GM23248 (cell line): ENCODE results near the gene REG4. TPM values are rescaled to one million over a fixed set of nuclear protein-coding genes. Genes with fewer than 3 reads are reported as not detected.
A peak's percentile ranks its signal among the peaks of the same experiment; 100 is the strongest.
"Not testable (repeated sequence)": the region's sequence is repeated elsewhere in the genome, so short reads cannot be mapped to it uniquely, and the experiment has no call there.

Experiments used
- DNase-seq: peaks from one replicate; pipeline ENCODE4 v3.0.0-alpha.2; 2015
- H2AFZ ChIP-seq: fragments of 200-600 bp; sonication (generic); 2 replicates; pipeline ENCODE4 v1.6.1; 2016; ENCODE audit warnings: antibody characterized with exemption
- H3F3A ChIP-seq: fragments of 200-600 bp; sonication (generic); 2 replicates; pipeline ENCODE4 v1.6.1; 2016; ENCODE audit warnings: mild to moderate bottlenecking, antibody characterized with exemption, mixed run types; ENCODE audit not compliant: insufficient read depth
- H3K27ac ChIP-seq: fragments of 200-600 bp; sonication (generic); 2 replicates; pipeline ENCODE4 v1.5.1; 2016; ENCODE audit warnings: mild to moderate bottlenecking
- H3K27me3 ChIP-seq: fragments of 200-600 bp; sonication (generic); replicated peaks from 2 replicates; pipeline ENCODE4 v1.6.1; 2016; ENCODE audit warnings: mild to moderate bottlenecking; ENCODE audit not compliant: insufficient read depth
- H3K36me3 ChIP-seq: fragments of 200-600 bp; sonication (generic); 2 replicates; pipeline ENCODE4 v1.6.1; 2016; ENCODE audit warnings: low read depth, mild to moderate bottlenecking
- H3K4me1 ChIP-seq: fragments of 200-600 bp; sonication (generic); 2 replicates; pipeline ENCODE4 v1.6.1; 2016; ENCODE audit warnings: mild to moderate bottlenecking; ENCODE audit not compliant: insufficient read depth
- H3K4me2 ChIP-seq: fragments of 200-600 bp; sonication (generic); one replicate; pipeline ENCODE4 v1.6.1; 2016; ENCODE audit warnings: mild to moderate bottlenecking; ENCODE audit not compliant: unreplicated experiment
- H3K4me3 ChIP-seq: fragments of 200-600 bp; sonication (generic); 2 replicates; pipeline ENCODE4 v1.5.1; 2016; ENCODE audit warnings: mild to moderate bottlenecking
- H3K79me2 ChIP-seq: fragments of 200-600 bp; sonication (generic); 2 replicates; pipeline ENCODE4 v1.6.1; 2016; ENCODE audit warnings: mild to moderate bottlenecking; ENCODE audit not compliant: insufficient read depth
- H3K9ac ChIP-seq: fragments of 200-600 bp; sonication (generic); 2 replicates; pipeline ENCODE4 v1.6.1; 2016; ENCODE audit warnings: mild to moderate bottlenecking
- H3K9me2 ChIP-seq: fragments of 200-600 bp; sonication (generic); 2 replicates; pipeline ENCODE4 v1.6.1; 2016; ENCODE audit warnings: mixed run types, mild to moderate bottlenecking, moderate library complexity; ENCODE audit not compliant: insufficient read depth
- H3K9me3 ChIP-seq: fragments of 200-600 bp; sonication (generic); one replicate; pipeline ENCODE4 v1.6.1; 2017; ENCODE audit warnings: low read depth
- H4K20me1 ChIP-seq: fragments of 200-600 bp; sonication (generic); 2 replicates; pipeline ENCODE4 v1.6.0; 2016; ENCODE audit not compliant: insufficient read depth
- EZH2 ChIP-seq: fragments of 200-600 bp; sonication (generic); IDR thresholded peaks from 2 replicates; pipeline ENCODE4 v1.6.1; 2018; ENCODE audit warnings: antibody characterized with exemption, mild to moderate bottlenecking; ENCODE audit not compliant: insufficient read depth, poor library complexity, severe bottlenecking
- EZH2phosphoT487 ChIP-seq: fragments of 200-600 bp; sonication (generic); IDR thresholded peaks from 2 replicates; pipeline ENCODE4 v1.6.1; 2018; ENCODE audit warnings: antibody characterized with exemption, moderate library complexity, mild to moderate bottlenecking, low read depth; ENCODE audit not compliant: insufficient read depth
- WGBS, 2 experiments: methylation state at CpG; one replicate each; pipeline ENCODE4 v1.1.6; 2015 to 2017; ENCODE audit warnings: low lambda C conversion rate in 2 of 2, low coverage in 1 of 2; ENCODE audit errors: missing lambda C conversion rate in 2 of 2; 5-methylcytosine and 5-hydroxymethylcytosine counted together
- in situ Hi-C: fragments of 300-500 bp; cut with MboI; formaldehyde crosslinking; loops from 2 replicates; pipeline ENCODE4 v1.15.0; 2020
- polyA plus RNA-seq: library from polyadenylated mRNA; unstranded; fragments of >200 nt; fragmentation: Nextera tagmentation; extraction: Ambion mirVana; gene quantifications from 2 replicates; pipeline ENCODE4 v1.2.1, GENCODE V29; 2016
- total RNA-seq: library from RNA; depleted of rRNA; stranded (reverse); fragments of >200 nt; shearing (Covaris generic); gene quantifications from 2 replicates; pipeline ENCODE4 v1.2.3, GENCODE V29; 2014

The REG4 gene
- total and polyA plus RNA-seq, 2 experiments from 2014 or later: not detected

- TF ChIP-seq EZH2 (no peak), EZH2phosphoT487 (no peak)
- H3K9me3 ChIP-seq: no peaks in the 10 kb centered on the region
- no peaks in the 10 kb centered on the region for H3K79me2 ChIP-seq
- H3F3A ChIP-seq: no peaks in the 10 kb centered on the region
- H3K27ac ChIP-seq: no peak overlapping the region
- no peaks in the 10 kb centered on the region for H3K36me3 ChIP-seq
- no peaks in the 10 kb centered on the region for H3K27me3 ChIP-seq
- WGBS, 2 experiments: 87 to 92% methylated on average over 22 to 23 of the region's 23 CpGs
- H3K4me3 ChIP-seq: no peak overlapping the region
- H3K9ac ChIP-seq: no peak overlapping the region
- no peaks in the 10 kb centered on the region for H3K9me2 ChIP-seq
- no peaks in the 10 kb centered on the region for H3K4me1 ChIP-seq
- no peak for DNase-seq
- no peaks in the 10 kb centered on the region for H4K20me1 ChIP-seq
- no peak overlapping the region for H3K4me2 ChIP-seq
- H2AFZ ChIP-seq: no peak overlapping the region
- in situ Hi-C loops: no loop called here
Observed at GRCh38 chr1:119853155-119853554, 41.9 kb upstream of the REG4 start.

- H3K4me2 ChIP-seq, H3K79me2 ChIP-seq, H3K4me1 ChIP-seq, H3K9ac ChIP-seq, H3K9me3 ChIP-seq, H2AFZ ChIP-seq, in situ Hi-C loops, H3K4me3 ChIP-seq, H3K9me2 ChIP-seq, H3K27me3 ChIP-seq, H3K27ac ChIP-seq, H4K20me1 ChIP-seq, H3K36me3 ChIP-seq, H3F3A ChIP-seq: not testable (repeated sequence)
- 53 to 56% methylated on average over 6 of the region's 6 CpGs for WGBS, 2 experiments
- DNase-seq: peak; percentile 31
Observed at GRCh38 chr1:119844206-119844605, 32.9 kb upstream of the REG4 start.

- Histone ChIP-seq H3K9ac (no peak overlapping the region), H3K27me3 (peaks cover 10% of the 10 kb centered on the region; the same call in 1 of the 2 replicates), H2AFZ (no peak overlapping the region), H3K79me2 (no peaks in the 10 kb centered on the region), H3K4me2 (no peak overlapping the region), H3F3A (no peaks in the 10 kb centered on the region), H3K4me1 (no peaks in the 10 kb centered on the region), H3K9me3 (no peaks in the 10 kb centered on the region), H3K4me3 (no peak overlapping the region), H4K20me1 (no peaks in the 10 kb centered on the region), H3K9me2 (no peaks in the 10 kb centered on the region), H3K36me3 (no peaks in the 10 kb centered on the region), H3K27ac (no peak overlapping the region)
- WGBS, 2 experiments: 66 to 74% methylated on average over 6 of the region's 6 CpGs
- no peak for DNase-seq
- in situ Hi-C loops: no loop called here
- TF ChIP-seq EZH2 (no peak), EZH2phosphoT487 (no peak)
Observed at GRCh38 chr1:119841306-119841705, 30.0 kb upstream of the REG4 start.

GRCh38 chr1:119840745-119841144 is 29.5 kb upstream of the REG4 start:
- 33 to 37% methylated on average over 1 of the region's 1 CpG for WGBS, 2 experiments
- Histone ChIP-seq H3K27me3 (peaks cover 14% of the 10 kb centered on the region; the same call in 1 of the 2 replicates), H3K36me3 (no peaks in the 10 kb centered on the region), H3K4me1 (no peaks in the 10 kb centered on the region), H2AFZ (no peak overlapping the region), H3K9me3 (no peaks in the 10 kb centered on the region), H3K27ac (no peak overlapping the region), H3K4me2 (no peak overlapping the region), H4K20me1 (no peaks in the 10 kb centered on the region), H3K4me3 (no peak overlapping the region), H3K9ac (no peak overlapping the region), H3K9me2 (no peaks in the 10 kb centered on the region), H3F3A (no peaks in the 10 kb centered on the region), H3K79me2 (no peaks in the 10 kb centered on the region)
- DNase-seq: no peak
- TF ChIP-seq EZH2phosphoT487 (no peak), EZH2 (no peak)
- in situ Hi-C loops: no loop called here

GRCh38 chr1:119838236-119838635 is 27.0 kb upstream of the REG4 start:
- Histone ChIP-seq H3K4me2 (no peak overlapping the region), H3K27me3 (peaks cover 14% of the 10 kb centered on the region; the same call in 1 of the 2 replicates), H3K9me2 (no peaks in the 10 kb centered on the region), H3K79me2 (no peaks in the 10 kb centered on the region), H3K9ac (no peak overlapping the region), H4K20me1 (no peaks in the 10 kb centered on the region), H3K36me3 (no peaks in the 10 kb centered on the region), H2AFZ (no peak overlapping the region), H3K4me3 (no peak overlapping the region), H3K4me1 (no peaks in the 10 kb centered on the region), H3K27ac (no peak overlapping the region), H3K9me3 (no peaks in the 10 kb centered on the region), H3F3A (no peaks in the 10 kb centered on the region)
- TF ChIP-seq EZH2phosphoT487 (no peak), EZH2 (no peak)
- in situ Hi-C loops: no loop called here
- 68 to 71% methylated on average over 3 of the region's 3 CpGs for WGBS, 2 experiments
- no peak for DNase-seq
